GM12878 (cell line): ENCODE measurements around the gene NOL11. TPM values are rescaled to one million over a fixed set of nuclear protein-coding genes. Genes with fewer than 3 reads are reported as not detected.
"Not testable (repeated sequence)": the region's sequence is repeated elsewhere in the genome, so short reads cannot be mapped to it uniquely, and the experiment has no call there.

ENCODE experiments used
- ATAC-seq: fragments of 200-7000 bp; cut with Tn5 transposase; 3 replicates; pipeline ENCODE4 v1.9.1; 2020; ENCODE audit warnings: mild to moderate bottlenecking, moderate library complexity
- BruUV-seq: library from RNA; stranded (reverse); fragments of 400-500 nt; replicated peaks from 2 replicates; lab custom pipeline; 2021; lab: Mats Ljungman, UMichigan
- CTCF ChIA-PET: fragments of 300-600 bp; sonication (Branson Sonifier 250); formaldehyde crosslinking; extraction: SDS; loops from one replicate; lab custom pipeline; 2021; ENCODE audit warnings: inconsistent platforms; lab: Yijun Ruan, JAX
- POLR2A ChIA-PET: fragments of 350-600 bp; formaldehyde crosslinking; extraction: SDS; loops from one replicate; lab custom pipeline; 2021; ENCODE audit warnings: inconsistent platforms; lab: Charles Lee
- RAD21 ChIA-PET: fragments of 300-600 bp; sonication (Branson Sonifier 250); formaldehyde crosslinking; loops from one replicate; lab custom pipeline; 2023; ENCODE audit warnings: antibody characterized with exemption; ENCODE audit not compliant: unreplicated experiment; lab: Charles Lee
- SMC1A ChIA-PET: fragments of 300-600 bp; sonication (Branson Sonifier 250); formaldehyde crosslinking; loops from one replicate; lab custom pipeline; 2023; ENCODE audit not compliant: unreplicated experiment, uncharacterized antibody; lab: Charles Lee
- DNase-seq: peaks from one replicate; pipeline ENCODE4 v3.0.0-alpha.2; 2011; ENCODE audit warnings: low read depth, low spot score
- FAIRE-seq: peaks from 3 replicates; lab custom pipeline; 2011; peaks lifted over from hg19 to GRCh38; lab: Jason Lieb, UNC
- H2AFZ ChIP-seq: 2 replicates; pipeline ENCODE4 v1.6.0; 2011; ENCODE audit warnings: low read depth, low read length, control low read depth; ENCODE audit not compliant: control insufficient read depth
- H3K27ac ChIP-seq: 2 replicates; pipeline ENCODE4 v1.5.1; 2011; ENCODE audit warnings: control low read depth; ENCODE audit not compliant: control insufficient read depth, insufficient read depth
- H3K27me3 ChIP-seq, 2 experiments: replicated peaks in 1 of 2; 2 replicates each; pipeline versions ENCODE4 v1.6.0 to v1.6.1; 2011; ENCODE audit warnings: low read length in 1 of 2; ENCODE audit not compliant: control insufficient read depth in 2 of 2, insufficient read depth in 2 of 2
- H3K36me3 ChIP-seq, 2 experiments: 2 replicates each; pipeline ENCODE4 v1.5.1; 2011; ENCODE audit warnings: low read length in 1 of 2; ENCODE audit not compliant: control insufficient read depth in 2 of 2, insufficient read depth in 2 of 2
- H3K4me1 ChIP-seq: 2 replicates; pipeline ENCODE4 v1.6.1; 2011; ENCODE audit warnings: mild to moderate bottlenecking, low read length, moderate library complexity, mixed read lengths; ENCODE audit not compliant: control insufficient read depth, insufficient read depth
- H3K4me2 ChIP-seq: 2 replicates; pipeline ENCODE4 v1.6.0; 2011; ENCODE audit warnings: control low read depth; ENCODE audit not compliant: control insufficient read depth, insufficient read depth
- H3K4me3 ChIP-seq: fragments of 200-600 bp; sonication (generic); 2 replicates; pipeline ENCODE4 v1.5.1; 2016
- H3K79me2 ChIP-seq: 2 replicates; pipeline ENCODE4 v1.6.0; 2011; ENCODE audit warnings: low read length; ENCODE audit not compliant: control insufficient read depth, insufficient read depth
- H3K9ac ChIP-seq: 2 replicates; pipeline ENCODE4 v1.8.0; 2011; ENCODE audit warnings: low read length, control low read depth, mixed read lengths; ENCODE audit not compliant: control insufficient read depth, insufficient read depth
- H3K9me3 ChIP-seq: replicated peaks from 3 replicates; pipeline ENCODE4 v1.5.1; 2011; ENCODE audit warnings: mild to moderate bottlenecking, low read length; ENCODE audit not compliant: control insufficient read depth, insufficient read depth
- H4K20me1 ChIP-seq: 2 replicates; pipeline ENCODE4 v1.6.0; 2011; ENCODE audit not compliant: control insufficient read depth, insufficient read depth
- CHD4 ChIP-seq: fragments of 200-600 bp; sonication (generic); IDR thresholded peaks from 2 replicates; pipeline ENCODE4 v1.6.1; 2016; ENCODE audit warnings: mild to moderate bottlenecking
- CREB1 ChIP-seq: IDR thresholded peaks from 2 replicates; pipeline ENCODE4 v1.6.1; 2012; ENCODE audit warnings: low read depth, mild to moderate bottlenecking, inconsistent platforms
- ETV6 ChIP-seq, 2 experiments: fragments of 450-650 bp in 1 of 2; IDR thresholded peaks in 1 of 2; conservative IDR thresholded peaks in 1 of 2; 2 replicates each; pipeline ENCODE4 v1.6.1; 2014; ENCODE audit warnings: antibody characterized with exemption in 1 of 2, borderline replicate concordance in 1 of 2, low read depth in 1 of 2, mild to moderate bottlenecking in 1 of 2, moderate library complexity in 1 of 2
- FOXM1 ChIP-seq: IDR thresholded peaks from 2 replicates; pipeline ENCODE4 v1.6.1; 2012; ENCODE audit warnings: low read depth, mild to moderate bottlenecking, inconsistent platforms, low read length, moderate library complexity
- JUNB ChIP-seq: IDR thresholded peaks from 2 replicates; pipeline ENCODE4 v1.6.1; 2016; ENCODE audit warnings: antibody characterized with exemption, mild to moderate bottlenecking
- PRDM15 ChIP-seq: fragments of 450-650 bp; formaldehyde crosslinking; IDR thresholded peaks from 2 replicates; pipeline ENCODE4 v1.4.0; 2020; ENCODE audit warnings: mild to moderate bottlenecking, moderate library complexity
- TARDBP ChIP-seq: IDR thresholded peaks from 2 replicates; pipeline ENCODE4 v1.6.1; 2016; ENCODE audit warnings: borderline replicate concordance
- ZBTB33 ChIP-seq: fragments of 450-650 bp; IDR thresholded peaks from 2 replicates; pipeline ENCODE4 v1.6.1; 2017; ENCODE audit warnings: mild to moderate bottlenecking
- ZZZ3 ChIP-seq: IDR thresholded peaks from 2 replicates; pipeline ENCODE4 v1.6.1; 2011; ENCODE audit warnings: low read depth; ENCODE audit not compliant: control insufficient read depth, insufficient read length
- WGBS: methylation state at CpG from one replicate; pipeline ENCODE4 v1.1.6; 2016; ENCODE audit warnings: low lambda C conversion rate; ENCODE audit not compliant: insufficient replicate concordance, insufficient coverage; ENCODE audit errors: missing lambda C conversion rate; 5-methylcytosine and 5-hydroxymethylcytosine counted together
- in situ Hi-C: fragments of 300-500 bp; cut with MboI; formaldehyde crosslinking; loops from 9 replicates; pipeline ENCODE4 v1.14.3; 2018; ENCODE audit warnings: mixed read lengths
- intact Hi-C: fragments of 100-400 bp; cut with micrococcal nuclease; formaldehyde crosslinking; loops from one replicate; pipeline ENCODE4 v1.14.2; 2022; ENCODE audit not compliant: unreplicated experiment
- polyA plus RNA-seq, 11 experiments: library from polyadenylated mRNA; depleted of rRNA in 4 of 11; unstranded in 6 of 11; stranded (reverse) in 5 of 11; fragments of >200 nt; fragmentation: Nextera tagmentation in 4 of 11; fragmentation: Illumina TruSeq in 1 of 11; extraction: Ambion mirVana in 4 of 11; extraction: Trizol in 1 of 11; gene quantifications; 1 replicate in 1 of 11; 2 replicates in 10 of 11; pipeline versions ENCODE4 v1.2.1 to v1.2.3, GENCODE V29; 2011 to 2016; ENCODE audit warnings: inconsistent platforms in 2 of 11, missing spikeins in 2 of 11, low read depth in 1 of 11
- total RNA-seq, 4 experiments: library from RNA; depleted of rRNA in 3 of 4; stranded (reverse); fragments of >200 nt in 3 of 4; fragmentation: Illumina TruSeq in 1 of 4; extraction: Trizol in 1 of 4; gene quantifications; 2 replicates each; pipeline versions ENCODE4 v1.2.1 to v1.2.3, GENCODE V29; 2013 to 2021

The NOL11 gene
- total and polyA plus RNA-seq, 10 of the 15 experiments (the other 5 are each of a cell fraction or from before 2014, with no cell fraction given) = 54.8 to 130 (median 94.6) TPM

GRCh38 chr17:67727152-67728039, 9.7 kb downstream of the NOL11 start:
- H3K4me1 ChIP-seq, H4K20me1 ChIP-seq, ATAC-seq, H3K4me3 ChIP-seq, H2AFZ ChIP-seq, H3K79me2 ChIP-seq, DNase-seq, in situ Hi-C loops, H3K27ac ChIP-seq, CTCF ChIA-PET, FAIRE-seq, intact Hi-C loops, H3K9me3 ChIP-seq, H3K9ac ChIP-seq, BruUV-seq, H3K4me2 ChIP-seq, H3K27me3 ChIP-seq: not testable (repeated sequence)
- ChIA-PET POLR2A (interaction anchor here (0.7 kb wide), 1 partner anchor 111 kb away, joined by 3 read pairs; no protein-coding TSS in a partner anchor), SMC1A (interaction anchor here (1.0 kb wide), 1 partner anchor 9 kb away, joined by 3 read pairs; no protein-coding TSS in a partner anchor), RAD21 (interaction anchor here (0.6 kb wide), 2 partner anchors 11 to 12 kb away, joined by 3 to 4 read pairs; no protein-coding TSS in a partner anchor)
- peaks cover 8 to 40% of the 10 kb centered on the region in 2 experiments for H3K36me3 ChIP-seq
- 98% methylated on average over 14 of the region's 15 CpGs for WGBS

DNA sequence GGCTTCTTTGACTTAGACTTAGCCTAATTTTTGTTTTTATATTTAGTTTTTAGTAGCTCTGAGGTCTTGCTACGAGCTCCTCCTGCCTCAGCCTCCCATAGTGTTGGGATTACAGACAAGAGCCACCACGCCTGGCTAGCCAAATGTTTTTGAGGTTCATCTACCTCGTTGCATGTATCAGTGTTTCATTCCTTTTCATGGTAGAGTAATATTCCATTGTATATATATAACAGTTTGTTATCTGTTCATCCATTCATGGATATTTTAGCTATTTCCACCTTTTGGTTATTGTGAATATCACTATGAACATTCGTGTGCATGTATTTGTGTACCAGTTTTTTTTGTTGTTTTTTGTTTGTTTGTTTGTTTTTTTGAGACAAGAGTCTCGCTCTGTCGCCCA, 12.2 kb downstream of the NOL11 start:
- H3K4me3 ChIP-seq = no peak overlapping the region
- H3K36me3 ChIP-seq = peaks cover 8 to 41% of the 10 kb centered on the region in 2 experiments
- intact Hi-C loops = no loop called here
- H3K27me3 ChIP-seq = no peaks in the 10 kb centered on the region
- ChIA-PET RAD21 (no interaction called here), CTCF (interaction anchor here (0.6 kb wide), 2 partner anchors 33 to 468 kb away, joined by 3 to 5 read pairs; no protein-coding TSS in a partner anchor), POLR2A (no interaction called here), SMC1A (no interaction called here)
- ATAC-seq (no peak), FAIRE-seq (no peak), DNase-seq (no peak)
- BruUV-seq = no TSS peak
- no peaks in the 10 kb centered on the region for H4K20me1 ChIP-seq
- in situ Hi-C loops = no loop called here
- H3K9me3 ChIP-seq = no peaks in the 10 kb centered on the region; the same call in 2 of the 3 replicates
- TF ChIP-seq ZBTB33 (no peak), FOXM1 (no peak), PRDM15 (CRISPR knock-in tag) (no peak), CHD4 (no peak), JUNB (no peak), ZZZ3 (no peak), ETV6 (conservative IDR thresholded peaks at IDR 0.05 in 1 of 2, IDR thresholded peaks at IDR 0.05 in 1 of 2; ENCODE audit: borderline replicate concordance in 1 of 2, low read depth in 1 of 2) (no peak), CREB1 (no peak), TARDBP (no peak)
- no peak overlapping the region for H3K9ac ChIP-seq
- 89% methylated on average over 6 of the region's 6 CpGs for WGBS
- no peaks in the 10 kb centered on the region for H3K4me1 ChIP-seq
- no peaks in the 10 kb centered on the region; the same call in none of the 2 replicates for H3K79me2 ChIP-seq
- H2AFZ ChIP-seq = no peak overlapping the region
- no peak overlapping the region for H3K27ac ChIP-seq
- no peak overlapping the region for H3K4me2 ChIP-seq
